ENCODE measurements around the gene BCLAF1.

The BCLAF1 gene, protein sequence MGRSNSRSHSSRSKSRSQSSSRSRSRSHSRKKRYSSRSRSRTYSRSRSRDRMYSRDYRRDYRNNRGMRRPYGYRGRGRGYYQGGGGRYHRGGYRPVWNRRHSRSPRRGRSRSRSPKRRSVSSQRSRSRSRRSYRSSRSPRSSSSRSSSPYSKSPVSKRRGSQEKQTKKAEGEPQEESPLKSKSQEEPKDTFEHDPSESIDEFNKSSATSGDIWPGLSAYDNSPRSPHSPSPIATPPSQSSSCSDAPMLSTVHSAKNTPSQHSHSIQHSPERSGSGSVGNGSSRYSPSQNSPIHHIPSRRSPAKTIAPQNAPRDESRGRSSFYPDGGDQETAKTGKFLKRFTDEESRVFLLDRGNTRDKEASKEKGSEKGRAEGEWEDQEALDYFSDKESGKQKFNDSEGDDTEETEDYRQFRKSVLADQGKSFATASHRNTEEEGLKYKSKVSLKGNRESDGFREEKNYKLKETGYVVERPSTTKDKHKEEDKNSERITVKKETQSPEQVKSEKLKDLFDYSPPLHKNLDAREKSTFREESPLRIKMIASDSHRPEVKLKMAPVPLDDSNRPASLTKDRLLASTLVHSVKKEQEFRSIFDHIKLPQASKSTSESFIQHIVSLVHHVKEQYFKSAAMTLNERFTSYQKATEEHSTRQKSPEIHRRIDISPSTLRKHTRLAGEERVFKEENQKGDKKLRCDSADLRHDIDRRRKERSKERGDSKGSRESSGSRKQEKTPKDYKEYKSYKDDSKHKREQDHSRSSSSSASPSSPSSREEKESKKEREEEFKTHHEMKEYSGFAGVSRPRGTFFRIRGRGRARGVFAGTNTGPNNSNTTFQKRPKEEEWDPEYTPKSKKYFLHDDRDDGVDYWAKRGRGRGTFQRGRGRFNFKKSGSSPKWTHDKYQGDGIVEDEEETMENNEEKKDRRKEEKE

DNA sequence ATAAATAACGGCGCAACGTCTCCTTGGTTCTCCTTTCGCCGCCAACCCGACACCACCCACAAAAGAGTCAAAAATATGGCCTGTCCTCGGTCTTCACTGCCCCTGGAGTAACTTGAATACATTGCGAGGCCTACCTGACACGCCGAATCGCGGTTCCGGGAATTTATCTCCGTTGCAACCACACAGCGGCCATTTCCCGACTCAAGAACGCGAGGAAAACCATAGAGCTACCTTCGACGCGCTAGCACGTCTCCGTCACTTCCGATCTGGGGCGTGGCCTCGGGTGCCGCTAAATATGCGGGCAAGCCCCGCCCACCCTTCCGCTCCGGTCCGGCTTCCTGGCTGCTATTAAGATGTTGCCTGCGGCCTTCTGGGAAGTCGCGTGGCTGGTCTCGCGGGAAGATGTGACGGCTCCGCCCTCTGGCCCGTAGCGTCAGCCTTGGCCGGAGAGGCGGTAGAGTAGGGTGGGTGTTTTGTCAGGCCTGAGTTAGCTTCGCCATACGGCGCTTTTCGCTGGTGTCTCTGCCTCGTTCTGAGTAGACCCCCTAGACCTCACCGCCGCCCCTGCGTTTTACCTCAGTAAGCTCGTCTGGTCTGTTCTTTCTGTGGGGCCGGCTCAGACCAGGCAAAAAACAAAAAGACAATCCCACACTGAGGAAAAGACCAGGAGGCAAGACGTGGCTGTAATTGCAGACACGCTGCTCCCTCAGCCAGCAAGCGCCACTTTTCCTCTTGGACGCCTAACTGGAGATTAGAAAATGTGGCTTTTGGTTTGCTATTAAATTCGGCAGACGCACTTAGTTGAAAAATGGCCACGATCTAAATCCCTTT, at the start of gene BCLAF1:
Gene BCLAF1 (minus strand): TSS at position 268 of the 831 bp plus-strand sequence. CDS start 9,980 bp downstream, outside the sequence.
- DNase-seq: peak; percentile 92

DNA sequence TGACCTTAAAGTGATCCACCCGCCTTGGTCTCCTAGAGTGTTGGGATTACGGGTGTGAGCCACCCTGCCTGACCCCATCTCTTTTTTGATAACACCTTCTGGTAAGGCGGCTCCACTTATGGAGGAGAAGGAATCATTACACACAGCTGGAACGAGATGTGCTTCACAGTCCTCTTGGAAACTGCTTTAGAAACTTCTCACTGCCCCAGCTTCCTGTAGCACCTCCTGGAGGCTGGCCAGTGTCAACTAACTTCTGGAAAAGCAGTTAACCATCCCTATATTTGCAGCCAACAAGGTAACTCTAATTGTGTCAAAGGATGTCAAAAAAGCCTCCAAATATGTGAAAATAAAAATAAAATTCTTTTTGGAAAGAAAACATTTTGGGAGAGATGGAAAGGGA, 48.8 kb upstream of the BCLAF1 start:
- DNase-seq: no peak

DNA sequence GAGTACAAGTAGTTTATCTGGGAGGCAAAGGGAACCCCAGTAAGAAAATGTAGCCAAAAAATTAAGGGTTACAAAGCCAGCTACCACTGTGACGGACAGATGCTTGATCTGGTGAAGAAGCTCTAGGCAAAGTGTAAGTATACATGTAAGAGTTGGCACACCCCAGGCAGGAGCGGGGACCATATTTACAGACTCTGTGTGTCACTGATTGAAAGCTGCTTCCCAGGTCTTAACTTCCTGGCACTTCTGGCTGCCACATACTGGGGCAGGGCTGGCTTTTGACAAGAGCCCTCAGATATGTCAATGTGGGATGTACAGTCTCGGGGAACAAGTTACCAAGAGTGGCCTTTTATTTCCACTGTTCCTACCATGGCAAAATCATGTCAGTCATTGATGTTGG, 48.0 kb upstream of the BCLAF1 start:
- no peak for DNase-seq

DNA sequence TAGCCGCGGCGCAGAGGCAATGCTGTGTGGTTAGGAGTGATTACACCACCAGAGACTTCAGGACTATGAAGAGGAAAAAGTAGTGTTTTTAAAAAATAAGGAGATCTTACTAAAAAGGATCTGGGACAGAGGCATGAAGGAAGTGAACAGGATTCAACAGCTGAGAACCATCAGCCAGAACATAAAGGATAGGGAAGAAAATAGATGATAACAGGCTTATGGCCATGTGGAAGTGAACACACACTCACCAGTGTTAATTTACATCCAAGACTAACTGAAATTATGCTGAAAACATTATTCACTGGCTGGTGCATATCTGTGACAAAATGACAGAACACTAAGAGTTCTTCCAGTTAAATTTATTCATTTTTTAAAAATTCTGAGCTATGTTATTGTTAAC, 47.5 kb upstream of the BCLAF1 start:
- DNase-seq: no peak

DNA sequence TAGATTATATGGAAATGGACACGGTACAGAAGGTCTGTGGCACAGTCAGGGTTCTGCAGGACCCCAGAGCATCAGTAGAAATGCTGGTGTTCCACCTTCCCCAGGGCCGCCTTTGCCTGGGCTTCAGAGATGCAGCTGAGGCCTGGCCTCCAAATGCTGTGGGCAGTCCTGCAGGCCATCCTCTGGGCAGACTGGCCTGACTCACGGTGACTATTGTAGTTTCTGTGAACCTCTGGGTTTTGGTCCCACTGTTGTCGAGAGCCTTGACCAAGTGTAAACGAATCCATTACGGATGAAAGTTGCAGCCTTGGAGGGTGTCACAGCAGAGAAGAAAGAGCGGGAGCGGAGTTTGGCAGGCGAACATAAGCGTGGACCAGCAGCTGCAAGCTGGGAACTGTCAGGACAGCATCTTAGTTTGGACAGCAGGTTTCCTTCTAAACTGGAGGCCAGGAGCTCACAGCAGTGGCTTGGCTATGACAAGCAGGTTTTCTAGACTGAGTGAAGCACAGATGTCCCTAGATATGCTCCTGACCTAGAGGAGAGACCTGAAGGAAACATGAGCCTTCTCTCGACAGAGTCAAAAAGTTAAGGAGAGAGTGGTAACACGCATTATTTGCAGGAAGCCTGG, 46.2 kb upstream of the BCLAF1 start:
- DNase-seq: no peak

DNA sequence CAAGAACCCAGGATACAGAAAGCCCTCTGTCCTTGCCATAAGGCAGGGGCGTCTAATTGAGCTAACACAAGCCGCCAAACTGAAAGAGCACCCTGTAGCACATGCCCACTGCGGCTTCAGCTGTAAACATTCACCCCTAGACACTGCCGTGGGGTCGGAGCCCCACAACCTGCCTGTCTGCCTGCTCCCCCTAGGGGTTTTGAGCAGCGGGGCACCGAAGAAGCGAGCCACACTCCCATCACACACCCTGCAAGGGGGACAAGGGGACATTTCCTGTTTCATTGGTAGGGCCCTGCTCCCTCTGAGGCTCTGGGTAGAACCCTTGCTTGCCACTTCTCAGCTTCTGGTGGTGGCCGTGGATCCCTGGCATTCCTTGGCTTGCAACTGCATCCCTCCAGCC, 45.2 kb upstream of the BCLAF1 start:
- DNase-seq: no peak

DNA sequence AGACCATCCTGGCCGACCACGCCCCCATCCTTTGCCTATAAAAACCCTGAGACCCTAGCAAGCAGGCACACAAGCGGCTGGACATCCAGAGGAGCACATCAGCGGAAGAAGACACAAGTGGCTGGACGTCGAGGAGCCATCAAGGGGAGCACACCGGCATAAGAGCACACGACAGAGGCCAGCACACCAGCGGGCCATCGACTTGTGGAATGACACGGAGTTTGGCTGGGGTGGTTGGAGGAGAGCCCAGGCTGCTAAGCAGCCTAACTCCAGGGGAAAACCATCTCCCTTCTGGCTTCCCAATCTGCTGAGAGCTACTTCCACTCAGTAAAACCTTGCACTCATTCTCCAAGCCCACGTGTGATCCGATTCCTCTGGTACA, 44.8 kb upstream of the BCLAF1 start:
- DNase-seq: no peak

DNA sequence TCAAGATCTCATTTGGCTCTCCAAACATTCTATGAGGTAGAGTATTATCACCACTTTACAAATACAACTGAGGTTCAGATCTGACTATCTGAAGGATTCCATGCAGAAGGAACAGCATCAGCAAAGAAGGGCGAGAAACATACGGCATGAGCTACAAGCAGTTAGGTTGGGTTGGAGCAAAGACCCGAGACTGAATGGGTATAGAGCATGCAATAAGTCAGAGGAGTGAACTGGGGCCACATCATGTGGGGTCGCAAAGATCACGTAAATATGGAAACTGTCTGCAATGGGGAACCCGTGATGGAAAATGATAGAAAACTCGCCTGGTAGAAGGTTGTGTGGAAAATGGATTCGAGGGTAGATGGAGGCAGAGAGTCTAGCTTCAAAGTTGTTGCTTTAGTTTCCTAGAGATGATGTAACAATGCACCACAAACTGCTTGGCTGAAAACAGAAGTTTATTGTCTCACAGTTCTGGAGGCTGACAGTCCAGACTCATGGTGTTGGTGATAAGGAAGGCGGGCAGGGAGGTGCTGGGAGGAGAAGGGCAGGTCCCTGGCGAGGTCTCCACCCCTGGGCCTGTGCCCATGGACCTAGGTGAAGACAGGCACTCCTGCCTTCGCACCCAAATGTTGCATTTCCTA, 44.3 kb upstream of the BCLAF1 start:
- DNase-seq: no peak

DNA sequence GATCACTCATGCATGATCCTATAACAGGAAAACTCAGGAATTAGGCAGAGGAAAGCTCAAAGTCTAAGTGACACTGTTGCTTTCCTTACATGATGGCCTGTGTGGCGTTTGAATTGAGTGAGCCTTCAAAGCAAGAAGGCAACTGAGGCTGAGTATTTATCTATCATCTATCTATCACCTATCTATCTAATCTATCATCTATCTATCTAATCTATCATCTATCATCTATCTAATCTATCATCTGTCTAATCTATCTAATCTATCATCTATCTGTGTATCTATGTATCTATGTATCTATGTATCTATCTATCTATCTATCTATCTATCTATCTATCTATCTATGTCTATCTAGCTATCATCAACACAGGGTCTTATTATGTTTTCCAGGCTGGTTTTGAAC, 41.8 kb upstream of the BCLAF1 start:
- DNase-seq: no peak

DNA sequence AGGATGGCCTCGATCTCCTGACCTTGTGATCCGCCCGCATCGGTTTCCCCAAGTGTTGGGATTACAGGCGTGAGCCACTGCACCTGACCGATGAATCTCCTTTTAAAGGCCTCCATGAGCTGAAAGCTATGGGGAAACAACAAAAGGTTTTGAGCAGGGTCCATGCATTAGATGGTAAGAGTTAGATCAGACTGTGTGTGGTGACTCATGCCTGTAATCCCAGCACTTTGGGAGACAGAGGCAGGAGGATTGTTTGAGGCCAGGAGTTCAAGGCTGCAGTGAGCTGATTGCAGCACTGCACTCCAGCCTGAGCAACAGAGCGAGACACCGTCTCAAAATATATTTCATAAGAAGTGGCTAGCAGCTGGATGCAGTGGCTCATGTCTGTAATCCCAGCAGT, 41.0 kb upstream of the BCLAF1 start:
- DNase-seq: no peak

DNA sequence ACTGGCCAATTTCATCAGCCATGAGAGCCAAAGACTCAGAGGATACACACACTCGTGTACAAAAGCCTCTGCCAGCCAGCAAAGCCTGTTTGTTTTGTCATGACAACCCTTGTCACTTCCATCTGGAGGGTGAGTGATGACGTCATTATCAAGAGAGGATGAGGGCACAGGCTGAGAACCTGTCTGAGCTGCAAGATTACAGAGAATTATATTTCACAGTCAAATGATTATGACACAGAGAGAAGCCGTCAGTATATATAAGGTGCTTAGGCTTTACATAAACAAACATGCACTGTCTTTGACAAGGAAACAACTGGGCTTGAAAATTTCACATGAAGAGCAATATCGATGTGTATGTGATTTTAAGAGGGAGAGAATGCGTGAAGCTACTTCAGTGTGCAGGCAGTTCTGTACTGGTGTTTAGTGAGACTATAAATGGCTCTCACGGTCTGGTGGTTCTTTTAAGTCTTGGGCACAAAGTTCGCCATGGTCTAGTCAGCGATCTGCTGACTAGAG, 36.5 kb upstream of the BCLAF1 start:
- DNase-seq: no peak

DNA sequence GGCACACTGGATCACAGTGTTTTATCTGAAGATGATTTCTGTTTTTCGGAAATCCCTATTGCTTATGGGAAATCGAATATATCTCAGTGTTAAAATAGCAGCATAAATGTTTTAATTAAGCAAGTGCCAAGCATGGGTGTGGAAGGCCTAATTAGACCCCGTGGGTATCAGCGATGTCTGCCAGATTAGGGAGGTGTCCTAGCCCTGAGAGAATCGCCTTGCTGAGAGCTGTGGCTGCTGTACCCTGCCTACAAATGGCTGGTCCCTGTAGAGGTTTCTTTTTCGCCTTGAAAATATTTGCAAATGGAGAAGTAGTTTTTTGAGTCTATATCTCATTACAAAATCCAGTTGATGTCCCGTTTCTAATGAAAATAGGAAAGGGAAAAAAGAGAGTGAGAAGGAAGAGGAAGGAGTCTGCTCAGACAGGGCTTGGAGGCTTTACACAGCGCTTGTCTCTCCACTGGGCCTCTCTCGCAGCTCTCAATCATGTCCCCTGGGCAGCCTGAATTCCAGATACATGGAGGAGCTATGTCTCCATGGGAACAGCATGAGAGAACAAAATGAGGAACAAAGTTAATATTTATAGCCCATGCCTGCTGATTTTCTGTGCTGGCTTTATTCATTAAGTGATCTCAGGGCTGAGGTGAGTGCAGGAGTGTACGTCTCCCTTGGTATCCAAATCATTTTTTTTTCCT, 35.2 kb upstream of the BCLAF1 start:
- no peak for DNase-seq

DNA sequence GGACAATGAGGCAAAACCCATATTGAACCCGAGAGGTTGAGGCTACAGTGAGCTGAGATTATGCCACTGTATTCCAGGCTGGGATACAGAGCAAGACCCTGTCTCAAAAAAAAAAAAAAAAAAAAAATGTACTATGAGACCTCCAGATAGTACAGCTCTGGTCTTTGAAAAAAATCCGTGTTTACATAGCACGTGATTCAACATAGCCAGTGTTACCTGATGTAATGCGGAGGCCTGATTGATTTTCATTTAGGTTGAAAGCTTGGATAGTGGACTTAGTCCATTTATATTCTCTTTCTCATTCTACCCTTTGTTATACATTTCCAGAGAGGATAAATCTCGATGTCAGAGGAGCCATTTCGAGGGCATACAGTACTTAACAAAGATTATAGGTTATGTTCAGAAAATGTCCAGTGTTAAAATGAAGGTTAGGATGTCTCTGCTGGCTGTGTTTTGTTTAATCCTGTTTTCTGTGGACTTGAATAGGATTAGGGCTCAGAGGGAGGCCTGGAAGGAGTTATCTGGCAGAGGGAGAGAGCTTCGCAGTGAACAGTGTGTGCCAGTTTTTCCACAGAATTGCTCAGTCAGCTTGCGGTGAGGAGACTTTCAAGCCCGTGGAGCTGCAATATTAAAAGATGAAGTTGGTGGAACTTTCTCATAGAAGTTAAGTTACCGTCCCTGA, 33.9 kb upstream of the BCLAF1 start:
- no peak for DNase-seq

DNA sequence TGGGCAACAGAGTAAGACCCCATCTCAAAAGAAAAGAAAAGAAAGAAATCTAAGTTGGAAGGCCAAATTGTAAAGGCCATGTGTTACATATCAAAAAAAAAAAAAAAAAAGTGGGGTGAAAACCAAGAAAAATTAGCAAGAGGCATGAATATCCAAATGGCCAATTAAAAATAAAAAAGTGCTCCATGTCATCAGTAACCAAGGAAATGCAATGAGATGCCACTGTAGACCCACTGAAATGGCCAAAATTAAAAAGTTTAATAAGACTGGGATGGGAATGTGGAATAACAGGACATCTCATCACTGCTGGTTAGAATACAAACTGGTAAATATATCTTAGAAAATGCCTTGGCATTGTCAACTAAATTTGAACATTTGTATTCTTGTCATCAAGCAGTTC, 30.1 kb upstream of the BCLAF1 start:
- no peak for DNase-seq

DNA sequence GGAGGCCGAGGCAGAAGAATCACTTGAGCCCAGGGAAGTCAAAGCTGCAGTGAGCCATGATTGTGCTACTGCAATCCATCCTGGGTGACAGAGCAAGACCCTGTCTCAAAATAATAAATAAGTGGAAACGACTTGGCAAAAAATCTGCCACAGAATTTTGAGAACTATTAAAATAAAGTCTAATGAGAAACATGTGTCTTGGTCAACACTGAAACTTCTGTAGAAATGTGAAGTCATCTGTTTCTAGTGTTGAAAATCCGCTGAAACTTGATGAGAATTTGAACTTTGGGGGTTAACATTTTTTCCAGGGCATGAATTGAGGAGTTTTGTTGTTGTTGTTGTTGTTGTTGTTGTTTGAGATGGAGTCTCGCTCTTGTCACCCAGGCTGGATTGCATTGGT, 29.0 kb upstream of the BCLAF1 start:
- DNase-seq: no peak

DNA sequence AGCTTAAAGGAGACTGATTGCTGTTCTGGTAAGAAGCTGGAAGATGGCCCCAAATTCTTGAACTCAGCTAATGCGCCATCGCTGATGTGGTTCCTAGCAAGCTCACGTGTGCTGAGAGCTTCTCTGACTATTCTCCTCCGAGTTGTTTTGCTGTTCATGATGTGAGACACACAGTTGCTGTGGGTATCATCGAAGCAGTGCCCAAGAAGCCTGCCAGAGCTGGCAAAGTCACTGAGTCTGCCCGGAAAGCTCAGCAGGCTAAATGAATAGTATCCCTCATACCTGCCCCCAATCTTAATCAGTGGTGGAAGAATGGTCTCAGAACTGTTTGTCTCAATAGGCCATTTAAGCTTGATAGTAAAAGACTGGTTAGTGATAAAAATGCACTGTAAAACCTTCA, 28.3 kb upstream of the BCLAF1 start:
- no peak for DNase-seq

DNA sequence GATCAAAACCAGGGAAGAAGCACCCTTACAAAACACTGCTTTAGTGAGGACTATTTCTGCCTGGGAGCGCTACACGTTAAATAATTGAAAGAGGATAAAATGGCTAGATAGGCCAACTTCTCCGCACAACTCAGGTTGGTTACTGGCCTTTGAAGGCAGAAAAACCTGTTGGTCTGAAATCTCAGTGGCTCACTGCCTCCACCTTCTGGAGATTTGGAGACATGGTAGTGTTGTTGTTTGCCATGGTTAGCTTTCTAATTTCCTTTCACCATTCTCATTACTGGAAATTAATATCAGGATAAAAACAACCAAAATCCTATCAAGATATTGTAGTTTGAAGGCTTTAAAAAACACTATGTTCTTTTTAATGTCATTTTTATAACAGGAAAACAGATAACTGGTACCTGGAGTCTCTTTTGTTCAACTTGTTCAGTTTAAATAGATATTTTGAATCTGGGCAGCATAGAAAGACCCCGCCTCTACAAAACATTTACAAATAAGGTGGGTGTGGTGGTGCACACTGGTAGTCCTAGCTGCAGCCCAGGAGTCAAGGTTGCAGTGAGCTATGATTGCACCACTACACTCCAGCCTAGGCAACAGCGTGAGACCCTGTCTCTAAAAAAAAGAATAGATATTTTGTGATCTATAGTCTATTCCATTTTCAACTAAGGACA, 27.5 kb upstream of the BCLAF1 start:
- peak; percentile 12 for DNase-seq

DNA sequence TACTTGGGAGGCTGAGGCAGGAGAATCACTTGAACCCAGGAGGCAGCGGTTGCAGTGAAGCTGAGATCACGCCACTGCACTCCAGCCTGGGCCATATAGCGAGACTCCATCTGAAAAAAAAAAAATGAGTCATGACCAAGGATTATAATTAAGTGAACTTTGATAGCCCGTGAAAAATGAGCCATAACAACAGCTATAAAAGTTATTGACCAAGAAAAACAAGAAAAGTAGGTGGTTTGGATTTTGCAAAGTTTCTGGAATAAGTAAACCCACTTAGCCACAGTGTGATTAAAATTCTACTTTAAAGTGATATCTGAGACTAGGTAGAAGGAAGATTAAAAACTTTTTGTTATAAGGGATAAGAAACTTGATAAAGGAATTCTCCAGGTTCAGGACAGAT, 25.9 kb upstream of the BCLAF1 start:
- DNase-seq: no peak

DNA sequence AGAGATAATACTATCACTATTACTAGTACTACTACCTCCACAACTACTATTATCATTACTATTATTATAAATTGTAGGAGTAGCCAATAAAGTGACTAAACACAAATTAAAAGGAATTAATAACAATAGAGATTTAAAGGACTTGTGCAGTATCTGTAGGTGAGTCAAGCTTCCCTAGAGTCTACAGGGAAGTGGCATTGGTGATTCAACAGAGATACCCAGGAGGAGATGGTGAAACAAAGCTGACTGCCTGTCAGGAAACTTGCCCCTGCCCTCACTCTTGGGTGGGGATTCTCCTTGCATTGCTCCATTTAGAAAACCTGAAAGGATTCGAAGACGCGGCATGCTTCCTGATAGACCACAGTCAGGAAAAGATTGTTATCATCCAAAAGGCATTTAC, 23.3 kb upstream of the BCLAF1 start:
- no peak for DNase-seq

DNA sequence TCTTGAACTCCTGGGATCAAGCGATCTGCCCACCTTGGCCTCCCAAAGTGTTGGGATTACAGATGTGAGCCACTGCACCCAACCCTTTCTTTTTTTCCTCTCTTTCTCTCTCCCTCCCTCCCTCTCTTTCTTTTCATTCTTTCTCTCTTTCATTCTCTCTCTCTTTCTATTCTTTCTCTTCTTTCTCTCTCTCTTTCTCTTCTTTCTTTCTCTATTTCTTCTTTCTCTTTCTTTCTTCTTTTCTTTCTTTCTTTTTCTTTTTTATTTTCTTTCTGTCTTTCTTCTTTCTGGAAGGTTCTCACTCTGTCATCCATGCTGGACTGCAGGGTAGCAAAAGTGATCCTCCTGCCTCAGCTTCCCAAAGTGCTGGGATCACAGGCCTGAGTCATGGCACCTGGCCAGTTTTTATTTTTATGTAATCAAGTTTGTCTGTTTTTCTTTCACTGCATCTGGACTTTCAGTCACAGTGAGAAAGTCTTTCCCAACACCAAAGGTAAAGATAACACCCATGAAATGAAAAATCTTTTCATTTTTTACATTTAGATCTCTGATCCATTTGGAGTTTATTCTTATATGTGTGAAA, 20.2 kb upstream of the BCLAF1 start:
- no peak for DNase-seq
